GM19452 (cell line): ENCODE measurements around the gene TSHZ1.

Experiments used
- ATAC-seq: cut with Tn5 transposase; IDR thresholded peaks from one replicate; pipeline ENCODE4 v1.9.1; 2021; ENCODE audit not compliant: unreplicated experiment

TSHZ1 gene

DNA sequence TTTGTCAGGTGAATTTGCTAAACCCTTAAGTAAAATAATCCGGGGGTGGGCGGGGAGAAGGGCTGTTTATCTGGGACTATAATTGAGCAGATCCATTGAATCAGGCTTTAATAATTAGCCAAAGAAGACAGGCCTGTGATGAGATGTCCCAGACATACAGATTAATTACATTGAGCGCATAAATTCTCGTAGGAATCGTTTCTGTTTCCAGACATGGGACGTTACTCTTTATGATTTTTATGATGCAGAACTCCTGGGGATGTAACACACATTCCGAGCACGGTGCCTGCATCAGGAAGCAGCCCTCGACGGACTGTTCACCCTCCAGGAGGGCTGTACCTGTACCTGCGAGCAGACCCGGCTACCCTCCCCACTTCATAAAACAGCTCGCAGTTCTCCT lies 128.0 kb downstream of the TSHZ1 start:
- ATAC-seq: no peak
